Measurements from ENCODE around the gene DRD4.

The DRD4 gene

GRCh38 chr11:623349-623869 is 13.7 kb upstream of the DRD4 start:
- DNase-seq, result no peak

- DNase-seq, result no peak
These were observed 12.9 kb upstream of the DRD4 start for GRCh38 chr11:623999-624704.

GRCh38 chr11:624705-625635 is 12.1 kb upstream of the DRD4 start, which contains the start of gene CDHR5:
Gene CDHR5 (minus strand): TSS chr11:624955. CDS start chr11:624902, 53 bp downstream.
- no peak for DNase-seq

GRCh38 chr11:625636-626268 is 11.3 kb upstream of the DRD4 start:
- no peak for DNase-seq

GRCh38 chr11:626475-627307 is 10.4 kb upstream of the DRD4 start, which contains the start of gene SCT:
Gene SCT (minus strand): TSS chr11:627181. CDS start chr11:627143, 38 bp downstream.
- no peak for DNase-seq

GRCh38 chr11:627308-627576 is 9.8 kb upstream of the DRD4 start:
- DNase-seq, result no peak

- no peak for DNase-seq
These were observed 9.0 kb upstream of the DRD4 start for GRCh38 chr11:628056-628455.

GRCh38 chr11:629237-629583 is 7.9 kb upstream of the DRD4 start:
- DNase-seq, result no peak

GRCh38 chr11:630871-631270 is 6.2 kb upstream of the DRD4 start:
- no peak for DNase-seq

- DNase-seq, result no peak
These were observed 1.0 kb upstream of the DRD4 start for GRCh38 chr11:635945-636510.

- DNase-seq, result no peak
These were observed 194 bp downstream of the DRD4 start for GRCh38 chr11:637333-637592.

- DNase-seq, result no peak
These were observed 788 bp downstream of the DRD4 start for GRCh38 chr11:637593-638521.

GRCh38 chr11:638631-639331 is 1.7 kb downstream of the DRD4 start:
- DNase-seq, result no peak

GRCh38 chr11:639332-639955 is 2.4 kb downstream of the DRD4 start:
- DNase-seq, result no peak

- DNase-seq, result no peak
These were observed 3.1 kb downstream of the DRD4 start for GRCh38 chr11:640021-640706.

- DNase-seq, result no peak
These were observed 4.8 kb downstream of the DRD4 start for GRCh38 chr11:641806-642370.

- no peak for DNase-seq
These were observed 6.3 kb downstream of the DRD4 start for GRCh38 chr11:643366-643765.

GRCh38 chr11:643849-644738 is 7.0 kb downstream of the DRD4 start:
- DNase-seq, result no peak

Data from central memory CD4-positive, alpha-beta T cell (primary cell).